Rectal smooth muscle tissue (tissue), 1 donor: Measurements from ENCODE around the gene SETSIP.
"Not testable (repeated sequence)": the region's sequence is repeated elsewhere in the genome, so short reads cannot be mapped to it uniquely, and the experiment has no call there.

Experiments
- H3K27ac ChIP-seq: one replicate; pipeline ENCODE4 v1.7.0; 2013; ENCODE audit warnings: low read depth, low read length, inconsistent platforms
- H3K27me3 ChIP-seq: one replicate; pipeline ENCODE4 v1.7.0; 2013; ENCODE audit warnings: low read length; ENCODE audit not compliant: control insufficient read depth, insufficient read depth
- H3K36me3 ChIP-seq: one replicate; pipeline ENCODE4 v1.7.0; 2013; ENCODE audit warnings: low read length; ENCODE audit not compliant: control insufficient read depth, insufficient read depth
- H3K4me1 ChIP-seq: one replicate; pipeline ENCODE4 v1.7.0; 2013; ENCODE audit warnings: low read length; ENCODE audit not compliant: control insufficient read depth, insufficient read depth
- H3K4me3 ChIP-seq: one replicate; pipeline ENCODE4 v1.7.0; 2013; ENCODE audit warnings: low read length
- H3K9ac ChIP-seq: one replicate; pipeline ENCODE4 v1.7.0; 2013; ENCODE audit warnings: low read length

The SETSIP gene

GRCh38 chr1:92084651-92085050, 9.4 kb upstream of the SETSIP start:
- Histone ChIP-seq H3K27me3 (no peaks in the 10 kb centered on the region), H3K27ac (no peak overlapping the region), H3K4me1 (peaks cover 2% of the 10 kb centered on the region), H3K4me3 (no peak overlapping the region), H3K9ac (no peak overlapping the region), H3K36me3 (no peaks in the 10 kb centered on the region)

GRCh38 chr1:92081031-92081430, 5.8 kb upstream of the SETSIP start:
- peaks cover 2% of the 10 kb centered on the region for H3K4me1 ChIP-seq
- no peaks in the 10 kb centered on the region for H3K36me3 ChIP-seq
- H3K4me3 ChIP-seq, result peak overlapping the region; percentile 95
- no peaks in the 10 kb centered on the region for H3K27me3 ChIP-seq
- peak overlapping the region; percentile 92 for H3K9ac ChIP-seq
- H3K27ac ChIP-seq, result no peak overlapping the region

- peak within 1 kb of the TSS; percentile 92 for H3K9ac ChIP-seq
- H3K36me3 ChIP-seq, result no peaks in the 10 kb centered on the region
- peak within 1 kb of the TSS; percentile 27 for H3K27ac ChIP-seq
- peaks cover 2% of the 10 kb centered on the region for H3K4me1 ChIP-seq
- no peaks in the 10 kb centered on the region for H3K27me3 ChIP-seq
- H3K4me3 ChIP-seq, result peak within 1 kb of the TSS; percentile 95
Measured at GRCh38 chr1:92080128-92080985, 5.1 kb upstream of the SETSIP start, which contains the start of gene BTBD8. TSS of gene BTBD8 (plus strand) at chr1:92080345. CDS start at chr1:92080572, 227 bp downstream.

GRCh38 chr1:92079441-92079840, 4.2 kb upstream of the SETSIP start:
- no peaks in the 10 kb centered on the region for H3K27me3 ChIP-seq
- no peak overlapping the region for H3K9ac ChIP-seq
- H3K27ac ChIP-seq, result no peak overlapping the region
- peaks cover 2% of the 10 kb centered on the region for H3K4me1 ChIP-seq
- H3K4me3 ChIP-seq, result peak overlapping the region; percentile 95
- no peaks in the 10 kb centered on the region for H3K36me3 ChIP-seq

GRCh38 chr1:92078077-92078476, 2.9 kb upstream of the SETSIP start:
- not testable (repeated sequence) for H3K27ac ChIP-seq, H3K27me3 ChIP-seq, H3K4me1 ChIP-seq, H3K4me3 ChIP-seq, H3K36me3 ChIP-seq, H3K9ac ChIP-seq

GRCh38 chr1:92076363-92076762, 1.2 kb upstream of the SETSIP start:
- Histone ChIP-seq H3K36me3 (no peaks in the 10 kb centered on the region), H3K9ac (no peak overlapping the region), H3K4me3 (no peak overlapping the region), H3K27ac (no peak overlapping the region), H3K27me3 (no peaks in the 10 kb centered on the region), H3K4me1 (peaks cover 2% of the 10 kb centered on the region)

GRCh38 chr1:92074446-92074845, 765 bp downstream of the SETSIP start:
- not testable (repeated sequence) for H3K27ac ChIP-seq, H3K27me3 ChIP-seq, H3K4me3 ChIP-seq, H3K4me1 ChIP-seq, H3K9ac ChIP-seq, H3K36me3 ChIP-seq

- H3K9ac ChIP-seq, result no peak overlapping the region
- H3K36me3 ChIP-seq, result no peaks in the 10 kb centered on the region
- no peaks in the 10 kb centered on the region for H3K27me3 ChIP-seq
- no peaks in the 10 kb centered on the region for H3K4me1 ChIP-seq
- H3K4me3 ChIP-seq, result no peak overlapping the region
- H3K27ac ChIP-seq, result no peak overlapping the region
Measured at GRCh38 chr1:92070892-92071291, 4.3 kb downstream of the SETSIP start.

- H3K9ac ChIP-seq, result no peak overlapping the region
- no peak overlapping the region for H3K4me3 ChIP-seq
- no peaks in the 10 kb centered on the region for H3K27me3 ChIP-seq
- H3K27ac ChIP-seq, result no peak overlapping the region
- H3K36me3 ChIP-seq, result no peaks in the 10 kb centered on the region
- no peaks in the 10 kb centered on the region for H3K4me1 ChIP-seq
Measured at GRCh38 chr1:92066321-92066720, 8.9 kb downstream of the SETSIP start.

- H3K9ac ChIP-seq, result no peak overlapping the region
- no peak overlapping the region for H3K27ac ChIP-seq
- no peaks in the 10 kb centered on the region for H3K36me3 ChIP-seq
- H3K27me3 ChIP-seq, result no peaks in the 10 kb centered on the region
- H3K4me3 ChIP-seq, result no peak overlapping the region
- no peaks in the 10 kb centered on the region for H3K4me1 ChIP-seq
Measured at GRCh38 chr1:92065042-92065441, 10.2 kb downstream of the SETSIP start.

- Histone ChIP-seq H3K4me3 (no peak overlapping the region), H3K9ac (no peak overlapping the region), H3K36me3 (no peaks in the 10 kb centered on the region), H3K27me3 (no peaks in the 10 kb centered on the region), H3K27ac (no peak overlapping the region), H3K4me1 (no peaks in the 10 kb centered on the region)
Measured at GRCh38 chr1:92051948-92052347, 23.3 kb downstream of the SETSIP start.

- H3K36me3 ChIP-seq, result no peaks in the 10 kb centered on the region
- H3K4me3 ChIP-seq, result no peak overlapping the region
- no peak overlapping the region for H3K9ac ChIP-seq
- H3K4me1 ChIP-seq, result no peaks in the 10 kb centered on the region
- no peaks in the 10 kb centered on the region for H3K27me3 ChIP-seq
- H3K27ac ChIP-seq, result no peak overlapping the region
Measured at GRCh38 chr1:92045766-92046495, 29.3 kb downstream of the SETSIP start.
